K562 (cell line): ENCODE data around the gene TJAP1. TPM values are rescaled to one million over a fixed set of nuclear protein-coding genes. Genes with fewer than 3 reads are reported as not detected.

ENCODE experiments used
- ATAC-seq: fragments of 200-7000 bp; cut with Tn5 transposase; 3 replicates; pipeline ENCODE4 v1.9.1; 2020; ENCODE audit warnings: moderate library complexity
- BruUV-seq: library from RNA; stranded (reverse); fragments of 400-500 nt; replicated peaks from 2 replicates; lab custom pipeline; 2021; lab: Mats Ljungman, UMichigan
- CTCF ChIA-PET: fragments of 300-600 bp; formaldehyde crosslinking; extraction: SDS; loops from one replicate; lab custom pipeline; 2021; ENCODE audit warnings: low intra/inter-chr PET ratio; lab: Yijun Ruan, JAX
- POLR2A ChIA-PET: fragments of 300-600, 350-650 bp; sonication (Branson Sonifier 250); formaldehyde crosslinking; extraction: SDS; loops from one replicate; lab custom pipeline; 2021; ENCODE audit warnings: antibody characterized with exemption, inconsistent platforms; lab: Yijun Ruan, JAX
- DNase-seq, 4 experiments: peaks; one replicate each; pipeline versions ENCODE4 v3.0.0 to v3.0.0-alpha.2; 2011 to 2018; ENCODE audit warnings: low spot score in 3 of 4, mixed read lengths in 3 of 4; ENCODE audit errors: extremely low read depth in 1 of 4
- FAIRE-seq: peaks from 2 replicates; lab custom pipeline; 2011; peaks lifted over from hg19 to GRCh38; lab: Jason Lieb, UNC
- H2AFZ ChIP-seq: 2 replicates; pipeline ENCODE4 v1.6.0; 2011; ENCODE audit warnings: low read depth, low read length, control low read depth, inconsistent platforms
- H3K27ac ChIP-seq: fragments of 200-600 bp; 3 replicates; pipeline ENCODE4 v1.8.0; 2011; ENCODE audit warnings: low read depth, mild to moderate bottlenecking, control low read depth, inconsistent platforms, low read length, moderate library complexity, mixed read lengths; ENCODE audit errors: extremely low read depth
- H3K27me3 ChIP-seq, 2 experiments: fragments of 300-600 bp in 1 of 2; 2 replicates in 1 of 2; 3 replicates in 1 of 2; pipeline versions ENCODE4 v1.6.0 to v1.8.0; 2011; ENCODE audit warnings: inconsistent platforms in 2 of 2, low read length in 2 of 2, mild to moderate bottlenecking in 1 of 2, mixed read lengths in 1 of 2, moderate library complexity in 1 of 2; ENCODE audit not compliant: control insufficient read depth in 2 of 2, insufficient read depth in 2 of 2
- H3K36me3 ChIP-seq: fragments of 300-600 bp; 3 replicates; pipeline ENCODE4 v1.8.0; 2011; ENCODE audit warnings: mild to moderate bottlenecking, low read length, inconsistent platforms; ENCODE audit not compliant: control insufficient read depth, insufficient read depth
- H3K4me1 ChIP-seq, 2 experiments: fragments of 200-600 bp in 1 of 2; replicated peaks in 1 of 2; 2 replicates in 1 of 2; 3 replicates in 1 of 2; pipeline versions ENCODE4 v1.5.1 to v1.8.0; 2011; ENCODE audit warnings: inconsistent platforms in 2 of 2, low read length in 2 of 2, mild to moderate bottlenecking in 1 of 2, mixed read lengths in 1 of 2, moderate library complexity in 1 of 2; ENCODE audit not compliant: control insufficient read depth in 2 of 2, insufficient read depth in 2 of 2
- H3K4me2 ChIP-seq: 2 replicates; pipeline ENCODE4 v1.6.1; 2011; ENCODE audit warnings: low read length, control low read depth, inconsistent platforms, mixed read lengths; ENCODE audit not compliant: insufficient read depth
- H3K4me3 ChIP-seq: fragments of 200-600 bp; sonication (generic), shearing (Covaris generic); 2 replicates; pipeline ENCODE4 v1.5.1; 2016; ENCODE audit warnings: control low read depth, inconsistent platforms
- H3K79me2 ChIP-seq: fragments of 200-600 bp; 3 replicates; pipeline ENCODE4 v1.8.0; 2011; ENCODE audit warnings: low read length, inconsistent platforms; ENCODE audit not compliant: control insufficient read depth, insufficient read depth
- H3K9ac ChIP-seq, 2 experiments: 2 replicates each; pipeline versions ENCODE4 v1.6.0 to v1.6.1; 2011; ENCODE audit warnings: low read depth in 2 of 2, low read length in 2 of 2, control low read depth in 1 of 2, inconsistent platforms in 1 of 2, mild to moderate bottlenecking in 1 of 2, mixed read lengths in 1 of 2; ENCODE audit not compliant: insufficient read depth in 1 of 2
- H3K9me1 ChIP-seq: one replicate; pipeline ENCODE4 v1.6.0; 2011; ENCODE audit warnings: inconsistent platforms, mild to moderate bottlenecking, low read length, moderate library complexity; ENCODE audit not compliant: control insufficient read depth, insufficient read depth
- H3K9me3 ChIP-seq: replicated peaks from 2 replicates; pipeline ENCODE4 v1.5.1; 2011; ENCODE audit warnings: low read depth, low read length, inconsistent platforms; ENCODE audit not compliant: control insufficient read depth, insufficient read depth
- H4K20me1 ChIP-seq: replicated peaks from 2 replicates; pipeline ENCODE4 v1.6.1; 2011; ENCODE audit warnings: low read length, inconsistent platforms, mixed read lengths; ENCODE audit not compliant: control insufficient read depth, insufficient read depth
- CHD4 ChIP-seq: fragments of 200-600 bp; sonication (generic); IDR thresholded peaks from 3 replicates; pipeline ENCODE4 v1.6.1; 2012; ENCODE audit warnings: low read depth, mild to moderate bottlenecking, mixed read lengths, low read length, inconsistent platforms; ENCODE audit not compliant: insufficient read depth, insufficient replicate concordance, poor library complexity, severe bottlenecking
- FOXP1 ChIP-seq: sonication (generic); formaldehyde crosslinking; IDR thresholded peaks from 2 replicates; pipeline ENCODE4 v1.8.0; 2022; ENCODE audit warnings: mild to moderate bottlenecking, missing genetic modification reagents
- HSF4 ChIP-seq: fragments of 250-450 bp; sonication (Bioruptor Pico); IDR thresholded peaks from 2 replicates; pipeline ENCODE4 v2.1.2; 2022; ENCODE audit warnings: mild to moderate bottlenecking, moderate library complexity, borderline replicate concordance
- KLF10 ChIP-seq: fragments of 250-450 bp; sonication (Bioruptor Pico); IDR thresholded peaks from 2 replicates; pipeline ENCODE4 v1.6.1; 2021; ENCODE audit warnings: matching md5 sums
- MAZ ChIP-seq, 2 experiments: fragments of 450-650 bp in 1 of 2; sonication (generic) in 1 of 2; formaldehyde crosslinking; IDR thresholded peaks in 1 of 2; conservative IDR thresholded peaks in 1 of 2; 2 replicates each; pipeline versions ENCODE4 v1.4.0 to v1.5.0; 2020; ENCODE audit warnings: mild to moderate bottlenecking in 1 of 2, missing genetic modification reagents in 1 of 2
- RBM34 ChIP-seq: fragments of 200-400 bp; formaldehyde crosslinking; IDR thresholded peaks from 2 replicates; pipeline ENCODE4 v1.6.1; 2018; ENCODE audit warnings: low read length, borderline replicate concordance; ENCODE audit not compliant: insufficient read depth
- WGBS: fragments of 100-300 bp; shearing (Covaris generic); methylation state at CpG from one replicate; pipeline ENCODE4 v1.1.6; 2016; ENCODE audit warnings: low coverage, mixed read lengths; ENCODE audit not compliant: insufficient coverage; ENCODE audit errors: missing lambda C conversion rate; 5-methylcytosine and 5-hydroxymethylcytosine counted together
- in situ Hi-C: fragments of 300-500 bp; cut with MboI; formaldehyde crosslinking; loops from 4 replicates; pipeline ENCODE4 v1.15.0; 2018; ENCODE audit warnings: inconsistent platforms, mixed read lengths
- intact Hi-C: fragments of 100-400 bp; cut with micrococcal nuclease; formaldehyde crosslinking; loops from 2 replicates; pipeline ENCODE4 v1.14.2; 2022
- polyA plus RNA-seq, 8 experiments: library from polyadenylated mRNA; depleted of rRNA in 4 of 8; stranded (reverse) in 5 of 8; unstranded in 3 of 8; fragments of >200 nt; fragmentation: Nextera tagmentation in 2 of 8; fragmentation: Illumina TruSeq in 1 of 8; extraction: Ambion mirVana in 2 of 8; extraction: Trizol in 1 of 8; gene quantifications; 2 replicates each; pipeline versions ENCODE4 v1.2.1 to v1.2.3, GENCODE V29; 2011 to 2014; ENCODE audit warnings: inconsistent platforms in 1 of 8, missing spikeins in 1 of 8
- total RNA-seq, 7 experiments: library from RNA; depleted of rRNA in 6 of 7; stranded (reverse); fragments of >200 nt in 6 of 7; fragmentation: Illumina TruSeq in 2 of 7; extraction: Trizol in 2 of 7; gene quantifications; 2 replicates each; pipeline versions ENCODE4 v1.2.1 to v1.2.3, GENCODE V29; 2011 to 2021; ENCODE audit warnings: low replicate concordance in 1 of 7
- TF ChIP-seq, protein P1 (sequence below): fragments of 450-650 bp; IDR thresholded peaks from one replicate; pipeline ENCODE4 v1.6.1; 2018; ENCODE audit warnings: mild to moderate bottlenecking, moderate library complexity; ENCODE audit not compliant: partially characterized antibody
- TF ChIP-seq, protein P2 (sequence below): fragments of 250-450 bp; sonication (Bioruptor Pico); IDR thresholded peaks from 2 replicates; pipeline ENCODE4 v1.4.0; 2020; ENCODE audit warnings: borderline replicate concordance
- TF ChIP-seq, protein P3 (sequence below): fragments of 250-450 bp; sonication (Bioruptor Pico); IDR thresholded peaks from 2 replicates; pipeline ENCODE4 v1.5.1; 2021; ENCODE audit warnings: mild to moderate bottlenecking
- TF ChIP-seq, protein P4 (sequence below): fragments of 250-450 bp; sonication (Bioruptor Pico); IDR thresholded peaks from 2 replicates; pipeline ENCODE4 v1.8.0; 2021; ENCODE audit warnings: moderate library complexity, mild to moderate bottlenecking, inconsistent platforms

The TJAP1 gene
- total and polyA plus RNA-seq, 9 of the 15 experiments (the other 6 are each of a cell fraction or from before 2014, with no cell fraction given): 0.06 to 35.8 (median 16.2) TPM

DNA sequence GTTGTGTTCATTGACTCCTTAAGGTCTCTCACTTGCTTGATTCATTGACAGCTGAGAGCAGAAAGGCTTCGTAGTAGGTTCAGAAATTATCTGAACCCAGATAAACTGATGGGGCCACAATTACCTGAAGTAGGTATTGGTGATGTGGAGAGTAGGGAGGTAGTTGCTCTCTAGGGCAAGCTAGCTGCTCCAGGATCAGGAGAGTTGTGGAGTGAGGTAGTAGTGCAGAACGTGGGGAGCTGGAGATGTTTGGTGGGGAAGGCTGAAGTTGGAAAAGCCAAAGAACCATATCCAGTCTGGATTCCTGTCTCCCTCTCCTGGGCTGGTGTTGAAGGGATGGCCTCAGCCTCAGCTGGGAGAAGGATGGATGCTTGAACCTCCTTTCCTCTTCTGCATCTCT lies 15.9 kb downstream of the TJAP1 start:
- H3K27ac ChIP-seq: no peak overlapping the region
- no peak overlapping the region for H2AFZ ChIP-seq
- ATAC-seq: no peak
- no peaks in the 10 kb centered on the region for H3K27me3 ChIP-seq
- no TSS peak for BruUV-seq
- H3K9me1 ChIP-seq: peaks cover 3% of the 10 kb centered on the region
- intact Hi-C loops (no loop called here), in situ Hi-C loops (loop anchor here (5.0 kb wide), 1 partner anchor 231 kb away; no protein-coding TSS in a partner anchor)
- H3K9me3 ChIP-seq: no peaks in the 10 kb centered on the region
- 35% methylated on average over 2 of the region's 2 CpGs for WGBS
- H3K36me3 ChIP-seq: peaks cover 10% of the 10 kb centered on the region; the same call in 1 of the 3 replicates
- H3K4me3 ChIP-seq: no peak overlapping the region
- ChIA-PET CTCF (no interaction called here), POLR2A (interaction anchor here (0.6 to 8.5 kb wide), 8 partner anchors 9 to 204 kb away, joined by 3 to 54 read pairs (median 3); partner anchors contain the start of gene LRRC73)
- peaks cover 33% of the 10 kb centered on the region for H4K20me1 ChIP-seq
- 0 out of 3 replicates have a peak, but pooled peaks cover 3% of the 10 kb centered on the region for H3K79me2 ChIP-seq
- H3K4me1 ChIP-seq: peaks cover 16 to 36% of the 10 kb centered on the region in 2 experiments
- no peak for DNase-seq
- H3K9ac ChIP-seq: no peak overlapping the region
- no peak overlapping the region for H3K4me2 ChIP-seq
- no peak for FAIRE-seq
- TF ChIP-seq, protein P1, sequence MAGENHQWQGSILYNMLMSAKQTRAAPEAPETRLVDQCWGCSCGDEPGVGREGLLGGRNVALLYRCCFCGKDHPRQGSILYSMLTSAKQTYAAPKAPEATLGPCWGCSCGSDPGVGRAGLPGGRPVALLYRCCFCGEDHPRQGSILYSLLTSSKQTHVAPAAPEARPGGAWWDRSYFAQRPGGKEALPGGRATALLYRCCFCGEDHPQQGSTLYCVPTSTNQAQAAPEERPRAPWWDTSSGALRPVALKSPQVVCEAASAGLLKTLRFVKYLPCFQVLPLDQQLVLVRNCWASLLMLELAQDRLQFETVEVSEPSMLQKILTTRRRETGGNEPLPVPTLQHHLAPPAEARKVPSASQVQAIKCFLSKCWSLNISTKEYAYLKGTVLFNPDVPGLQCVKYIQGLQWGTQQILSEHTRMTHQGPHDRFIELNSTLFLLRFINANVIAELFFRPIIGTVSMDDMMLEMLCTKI: no peak
- no peak for TF ChIP-seq HSF4
- TF ChIP-seq, protein P2, sequence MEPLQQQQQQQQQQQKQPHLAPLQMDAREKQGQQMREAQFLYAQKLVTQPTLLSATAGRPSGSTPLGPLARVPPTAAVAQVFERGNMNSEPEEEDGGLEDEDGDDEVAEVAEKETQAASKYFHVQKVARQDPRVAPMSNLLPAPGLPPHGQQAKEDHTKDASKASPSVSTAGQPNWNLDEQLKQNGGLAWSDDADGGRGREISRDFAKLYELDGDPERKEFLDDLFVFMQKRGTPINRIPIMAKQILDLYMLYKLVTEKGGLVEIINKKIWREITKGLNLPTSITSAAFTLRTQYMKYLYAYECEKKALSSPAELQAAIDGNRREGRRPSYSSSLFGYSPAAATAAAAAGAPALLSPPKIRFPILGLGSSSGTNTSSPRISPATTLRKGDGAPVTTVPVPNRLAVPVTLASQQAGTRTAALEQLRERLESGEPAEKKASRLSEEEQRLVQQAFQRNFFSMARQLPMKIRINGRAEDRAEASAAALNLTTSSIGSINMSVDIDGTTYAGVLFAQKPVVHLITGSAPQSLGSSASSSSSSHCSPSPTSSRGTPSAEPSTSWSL (CRISPR knock-in tag): no peak
- TF ChIP-seq, protein P3, sequence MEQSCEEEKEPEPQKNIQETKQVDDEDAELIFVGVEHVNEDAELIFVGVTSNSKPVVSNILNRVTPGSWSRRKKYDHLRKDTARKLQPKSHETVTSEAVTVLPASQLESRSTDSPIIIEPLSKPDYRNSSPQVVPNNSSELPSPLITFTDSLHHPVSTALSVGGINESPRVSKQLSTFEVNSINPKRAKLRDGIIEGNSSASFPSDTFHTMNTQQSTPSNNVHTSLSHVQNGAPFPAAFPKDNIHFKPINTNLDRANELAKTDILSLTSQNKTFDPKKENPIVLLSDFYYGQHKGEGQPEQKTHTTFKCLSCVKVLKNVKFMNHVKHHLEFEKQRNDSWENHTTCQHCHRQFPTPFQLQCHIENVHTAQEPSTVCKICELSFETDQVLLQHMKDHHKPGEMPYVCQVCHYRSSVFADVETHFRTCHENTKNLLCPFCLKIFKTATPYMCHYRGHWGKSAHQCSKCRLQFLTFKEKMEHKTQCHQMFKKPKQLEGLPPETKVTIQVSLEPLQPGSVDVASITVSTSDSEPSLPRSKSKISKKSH (CRISPR knock-in tag): no peak
- TF ChIP-seq MAZ (CRISPR knock-in tag; conservative IDR thresholded peaks at IDR 0.05 in 1 of 2, IDR thresholded peaks at IDR 0.05 in 1 of 2): no peak
- TF ChIP-seq, protein P4, sequence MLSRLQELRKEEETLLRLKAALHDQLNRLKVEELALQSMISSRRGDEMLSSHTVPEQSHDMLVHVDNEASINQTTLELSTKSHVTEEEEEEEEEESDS (CRISPR knock-in tag): no peak
- TF ChIP-seq RBM34: no peak
- TF ChIP-seq CHD4: no peak
- TF ChIP-seq FOXP1 (CRISPR knock-in tag): no peak
- TF ChIP-seq KLF10 (CRISPR knock-in tag): no peak
